SK-N-SH treated with all-trans-retinoic acid at 6 μM for 48 hours (cell line): ENCODE data around the gene PALLD.

ENCODE experiments used
- ATAC-seq: fragments of 200-7000 bp; cut with Tn5 transposase; 3 replicates; pipeline ENCODE4 v1.9.1; 2020; ENCODE audit warnings: mild to moderate bottlenecking, moderate library complexity
- ARNTL ChIP-seq: fragments of 450-650 bp; formaldehyde crosslinking; IDR thresholded peaks from 2 replicates; pipeline ENCODE4 v1.5.0; 2020; ENCODE audit warnings: low read depth, mild to moderate bottlenecking, moderate library complexity, borderline replicate concordance
- BACH2 ChIP-seq: fragments of 250-450 bp; sonication (Bioruptor Pico); IDR thresholded peaks from 2 replicates; pipeline ENCODE4 v1.9.0; 2021; ENCODE audit warnings: mild to moderate bottlenecking, borderline replicate concordance
- CREB5 ChIP-seq: fragments of 250-450 bp; sonication (Bioruptor Pico); IDR thresholded peaks from 2 replicates; pipeline ENCODE4 v1.5.1; 2020; ENCODE audit warnings: low read depth, mild to moderate bottlenecking, moderate library complexity
- CSRNP3 ChIP-seq: fragments of 250-450 bp; sonication (Bioruptor Pico); IDR thresholded peaks from 2 replicates; pipeline ENCODE4 v1.5.1; 2021; ENCODE audit warnings: mild to moderate bottlenecking, moderate library complexity
- ESRRG ChIP-seq: fragments of 250-450 bp; sonication (Bioruptor Pico); IDR thresholded peaks from 2 replicates; pipeline ENCODE4 v1.6.1; 2021; ENCODE audit warnings: mild to moderate bottlenecking
- GLIS3 ChIP-seq: fragments of 250-450 bp; sonication (Bioruptor Pico); IDR thresholded peaks from 2 replicates; pipeline ENCODE4 v1.5.0; 2020; ENCODE audit warnings: mild to moderate bottlenecking, moderate library complexity
- ISL1 ChIP-seq: fragments of 250-450 bp; sonication (Bioruptor Pico); IDR thresholded peaks from 2 replicates; pipeline ENCODE4 v2.1.2; 2022; ENCODE audit warnings: mild to moderate bottlenecking, moderate library complexity
- OSR1 ChIP-seq: fragments of 250-450 bp; sonication (Bioruptor Pico); IDR thresholded peaks from 2 replicates; pipeline ENCODE4 v1.8.0; 2022; ENCODE audit warnings: moderate library complexity, mild to moderate bottlenecking, inconsistent platforms
- PATZ1 ChIP-seq: fragments of 250-450 bp; sonication (Bioruptor Pico); IDR thresholded peaks from 2 replicates; pipeline ENCODE4 v1.8.0; 2020; ENCODE audit warnings: mild to moderate bottlenecking, moderate library complexity, borderline replicate concordance
- POU6F1 ChIP-seq: fragments of 250-450 bp; sonication (Bioruptor Pico); IDR thresholded peaks from 2 replicates; pipeline ENCODE4 v1.8.0; 2021; ENCODE audit warnings: low read depth, mild to moderate bottlenecking, moderate library complexity, borderline replicate concordance
- PPARA ChIP-seq: fragments of 250-450 bp; sonication (Bioruptor Pico); IDR thresholded peaks from 2 replicates; pipeline ENCODE4 v1.5.0; 2020; ENCODE audit warnings: mild to moderate bottlenecking, borderline replicate concordance
- RARB ChIP-seq: fragments of 250-450 bp; sonication (Bioruptor Pico); IDR thresholded peaks from 2 replicates; pipeline ENCODE4 v1.8.0; 2021; ENCODE audit warnings: mild to moderate bottlenecking, moderate library complexity
- SNAI2 ChIP-seq: fragments of 250-450 bp; sonication (Bioruptor Pico); IDR thresholded peaks from 2 replicates; pipeline ENCODE4 v1.5.0; 2020; ENCODE audit warnings: mild to moderate bottlenecking, moderate library complexity
- TCF4 ChIP-seq: fragments of 250-450 bp; sonication (Bioruptor Pico); IDR thresholded peaks from 2 replicates; pipeline ENCODE4 v1.8.0; 2021; ENCODE audit warnings: mild to moderate bottlenecking, moderate library complexity, borderline replicate concordance
- TOX ChIP-seq: fragments of 250-450 bp; sonication (Bioruptor Pico); IDR thresholded peaks from 2 replicates; pipeline ENCODE4 v1.8.0; 2021; ENCODE audit warnings: mild to moderate bottlenecking, moderate library complexity, borderline replicate concordance
- TSHZ2 ChIP-seq: fragments of 250-450 bp; sonication (Bioruptor Pico); IDR thresholded peaks from 2 replicates; pipeline ENCODE4 v1.5.0; 2020; ENCODE audit warnings: mild to moderate bottlenecking, moderate library complexity
- ZC3H10 ChIP-seq: fragments of 250-450 bp; sonication (Bioruptor Pico); IDR thresholded peaks from 2 replicates; pipeline ENCODE4 v1.5.1; 2021; ENCODE audit warnings: mild to moderate bottlenecking, moderate library complexity
- ZFP3 ChIP-seq: fragments of 250-450 bp; sonication (Bioruptor Pico); IDR thresholded peaks from 2 replicates; pipeline ENCODE4 v1.5.0; 2020; ENCODE audit warnings: mild to moderate bottlenecking, moderate library complexity
- ZFP30 ChIP-seq: fragments of 450-650 bp; formaldehyde crosslinking; IDR thresholded peaks from 2 replicates; pipeline ENCODE4 v1.5.0; 2022; ENCODE audit warnings: mild to moderate bottlenecking, moderate library complexity
- ZNF565 ChIP-seq: fragments of 450-650 bp; formaldehyde crosslinking; conservative IDR thresholded peaks from 2 replicates; pipeline ENCODE4 v1.5.0; 2020; ENCODE audit warnings: low read depth, mild to moderate bottlenecking, moderate library complexity
- ZNF70 ChIP-seq: fragments of 450-650 bp; formaldehyde crosslinking; IDR thresholded peaks from 2 replicates; pipeline ENCODE4 v1.5.0; 2020; ENCODE audit warnings: mild to moderate bottlenecking, moderate library complexity
- ZNF8 ChIP-seq: fragments of 450-650 bp; formaldehyde crosslinking; IDR thresholded peaks from 2 replicates; pipeline ENCODE4 v1.5.0; 2020; ENCODE audit warnings: mild to moderate bottlenecking, moderate library complexity

Gene PALLD

GRCh38 chr4:168651374-168651773, 154.5 kb downstream of the PALLD start:
- TF ChIP-seq RARB (CRISPR knock-in tag) (no peak), GLIS3 (CRISPR knock-in tag) (no peak), ZNF70 (CRISPR knock-in tag) (no peak), BACH2 (CRISPR knock-in tag) (no peak), CSRNP3 (CRISPR knock-in tag) (no peak), ZC3H10 (CRISPR knock-in tag) (no peak), ESRRG (no peak), ZNF8 (no peak), TOX (CRISPR knock-in tag) (no peak), SNAI2 (CRISPR knock-in tag) (no peak), POU6F1 (no peak), ARNTL (CRISPR knock-in tag) (no peak), ZFP30 (no peak), PATZ1 (CRISPR knock-in tag) (no peak), ZFP3 (CRISPR knock-in tag) (no peak), OSR1 (CRISPR knock-in tag) (no peak), CREB5 (CRISPR knock-in tag) (no peak)
- no peak for ATAC-seq

- TF ChIP-seq CREB5 (CRISPR knock-in tag), result no peak
- TF ChIP-seq GLIS3 (CRISPR knock-in tag), result no peak
- no peak for TF ChIP-seq SNAI2 (CRISPR knock-in tag)
- no peak for TF ChIP-seq ZNF8
- no peak for TF ChIP-seq BACH2 (CRISPR knock-in tag)
- no peak for TF ChIP-seq TOX (CRISPR knock-in tag)
- TF ChIP-seq ZNF70 (CRISPR knock-in tag), result no peak
- TF ChIP-seq ZFP3 (CRISPR knock-in tag), result no peak
- TF ChIP-seq RARB (CRISPR knock-in tag), result no peak
- TF ChIP-seq ZFP30, result no peak
- no peak for TF ChIP-seq ISL1 (CRISPR knock-in tag)
- TF ChIP-seq CSRNP3 (CRISPR knock-in tag), result no peak
- TF ChIP-seq OSR1 (CRISPR knock-in tag), result no peak
- TF ChIP-seq ZNF565, result no peak
- TF ChIP-seq ARNTL (CRISPR knock-in tag), result no peak
- no peak for TF ChIP-seq TSHZ2 (CRISPR knock-in tag)
- no peak for TF ChIP-seq ESRRG
- no peak for TF ChIP-seq PPARA (CRISPR knock-in tag)
- TF ChIP-seq TCF4 (CRISPR knock-in tag), result no peak
- no peak for ATAC-seq
Measured at GRCh38 chr4:168651864-168652263, 155.0 kb downstream of the PALLD start.
